Measurements from ENCODE around the gene EXD3.
"Not testable (repeated sequence)": the region's sequence is repeated elsewhere in the genome, so short reads cannot be mapped to it uniquely, and the experiment has no call there.

The EXD3 gene

DNA sequence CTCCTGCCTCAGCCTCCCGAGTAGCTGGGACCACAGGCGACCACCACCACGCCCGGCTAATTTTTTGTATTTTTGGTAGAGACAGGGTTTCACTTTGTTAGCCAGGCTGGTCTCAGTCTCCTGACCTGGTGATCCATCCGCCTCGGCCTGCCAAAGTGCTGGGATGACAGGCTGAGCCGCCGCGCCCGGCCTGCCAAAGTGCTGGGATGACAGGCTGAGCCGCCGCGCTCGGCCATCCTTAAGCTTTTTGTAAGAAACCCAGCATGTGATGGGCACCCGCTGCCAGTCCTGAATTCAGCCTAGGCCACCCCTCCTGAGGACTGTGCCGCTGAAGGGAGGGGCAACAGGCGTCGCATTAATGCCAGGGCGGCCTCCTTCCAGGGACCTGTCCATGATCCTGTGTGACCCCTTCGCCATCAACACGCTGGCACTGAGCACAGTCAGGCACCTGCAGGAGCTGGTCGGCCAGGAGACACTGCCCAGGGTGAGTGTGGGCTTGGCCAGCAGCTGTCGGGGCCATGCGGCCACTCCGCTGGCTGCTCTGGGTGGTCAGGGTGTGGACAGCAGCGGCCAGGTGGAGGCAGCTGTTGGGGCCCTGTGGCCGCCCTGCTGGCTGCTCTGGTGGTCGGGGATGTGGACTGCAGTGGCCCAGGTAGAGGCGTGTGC, 157.3 kb downstream of the EXD3 start:
- peaks cover 17% of the 10 kb centered on the region for H3K36me3 Mint-ChIP-seq
- peaks cover 2% of the 10 kb centered on the region for H3K4me1 Mint-ChIP-seq (ENCODE audit: low read depth)
- no peak overlapping the region for H3K27ac Mint-ChIP-seq
- H3K27me3 Mint-ChIP-seq, result no peaks in the 10 kb centered on the region
- H3K9me3 Mint-ChIP-seq (ENCODE audit: low read depth), result no peaks in the 10 kb centered on the region
- H3K4me3 Mint-ChIP-seq, result no peak overlapping the region

DNA sequence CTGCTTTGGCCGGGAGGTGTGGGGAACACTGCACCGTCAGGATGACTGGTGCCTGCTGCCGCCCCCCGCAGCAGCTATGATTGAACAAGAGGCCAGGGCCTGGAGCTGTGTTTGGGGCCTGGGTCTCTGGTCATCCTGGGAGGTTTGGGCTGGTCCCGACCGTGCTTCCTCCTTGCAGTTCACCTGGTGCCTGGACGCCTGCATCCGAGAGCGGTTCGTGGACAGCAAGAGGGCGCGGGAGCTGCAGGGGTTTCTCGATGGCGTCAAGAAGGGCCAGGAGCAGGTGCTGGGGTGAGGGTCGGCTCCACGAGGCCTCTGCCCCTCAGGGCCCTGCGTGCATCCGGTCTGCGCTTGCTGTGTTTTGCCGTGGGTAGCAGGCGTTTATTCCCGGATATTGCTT, 158.9 kb downstream of the EXD3 start:
- H3K4me1 Mint-ChIP-seq (ENCODE audit: low read depth), result peaks cover 2% of the 10 kb centered on the region
- H3K9me3 Mint-ChIP-seq (ENCODE audit: low read depth), result no peaks in the 10 kb centered on the region
- H3K27me3 Mint-ChIP-seq, result no peaks in the 10 kb centered on the region
- H3K4me3 Mint-ChIP-seq, result no peak overlapping the region
- H3K27ac Mint-ChIP-seq, result no peak overlapping the region
- peaks cover 10% of the 10 kb centered on the region for H3K36me3 Mint-ChIP-seq

DNA sequence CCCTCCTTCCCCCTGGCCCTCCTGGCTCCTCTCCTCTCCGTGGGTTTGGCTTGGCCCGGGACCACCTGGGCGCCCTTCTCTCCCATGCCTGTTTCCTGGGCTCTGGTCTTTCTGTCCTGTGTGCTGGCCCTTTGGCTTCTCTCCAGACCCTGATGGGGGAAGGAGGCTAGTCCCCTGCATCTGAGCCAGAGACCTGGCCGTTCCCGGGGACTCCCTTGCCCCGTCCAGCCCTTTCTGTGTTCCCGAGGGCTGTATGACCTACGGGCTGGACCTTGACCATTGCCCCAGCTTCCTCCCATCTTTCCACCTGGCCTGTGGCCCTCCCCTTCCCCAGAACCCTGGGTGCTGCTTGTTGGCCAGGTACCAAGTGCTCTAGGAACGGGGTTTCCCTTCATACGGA, 159.5 kb downstream of the EXD3 start:
- no peaks in the 10 kb centered on the region for H3K9me3 Mint-ChIP-seq (ENCODE audit: low read depth)
- H3K27ac Mint-ChIP-seq, result no peak overlapping the region
- no peaks in the 10 kb centered on the region for H3K27me3 Mint-ChIP-seq
- H3K4me1 Mint-ChIP-seq (ENCODE audit: low read depth), result peaks cover 2% of the 10 kb centered on the region
- H3K4me3 Mint-ChIP-seq, result no peak overlapping the region
- H3K36me3 Mint-ChIP-seq, result peaks cover 5% of the 10 kb centered on the region

DNA sequence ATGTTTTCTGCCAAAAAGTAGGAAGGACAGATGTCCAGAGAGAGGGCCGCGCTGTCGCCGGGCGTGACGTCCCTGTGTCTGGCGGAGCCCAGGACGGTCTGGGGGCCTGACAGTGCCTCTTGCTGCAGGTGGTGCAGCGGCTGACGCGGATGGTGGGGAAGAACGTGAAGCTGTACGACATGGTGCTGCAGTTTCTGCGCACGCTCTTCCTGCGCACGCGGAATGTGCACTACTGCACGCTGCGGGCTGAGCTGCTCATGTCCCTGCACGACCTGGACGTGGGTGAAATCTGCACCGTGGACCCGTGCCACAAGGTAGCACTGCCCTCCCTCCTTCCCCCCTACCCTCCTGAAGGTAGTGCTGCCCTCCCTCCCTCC, 160.1 kb downstream of the EXD3 start:
- no peaks in the 10 kb centered on the region for H3K27me3 Mint-ChIP-seq
- peaks cover 2% of the 10 kb centered on the region for H3K4me1 Mint-ChIP-seq (ENCODE audit: low read depth)

DNA sequence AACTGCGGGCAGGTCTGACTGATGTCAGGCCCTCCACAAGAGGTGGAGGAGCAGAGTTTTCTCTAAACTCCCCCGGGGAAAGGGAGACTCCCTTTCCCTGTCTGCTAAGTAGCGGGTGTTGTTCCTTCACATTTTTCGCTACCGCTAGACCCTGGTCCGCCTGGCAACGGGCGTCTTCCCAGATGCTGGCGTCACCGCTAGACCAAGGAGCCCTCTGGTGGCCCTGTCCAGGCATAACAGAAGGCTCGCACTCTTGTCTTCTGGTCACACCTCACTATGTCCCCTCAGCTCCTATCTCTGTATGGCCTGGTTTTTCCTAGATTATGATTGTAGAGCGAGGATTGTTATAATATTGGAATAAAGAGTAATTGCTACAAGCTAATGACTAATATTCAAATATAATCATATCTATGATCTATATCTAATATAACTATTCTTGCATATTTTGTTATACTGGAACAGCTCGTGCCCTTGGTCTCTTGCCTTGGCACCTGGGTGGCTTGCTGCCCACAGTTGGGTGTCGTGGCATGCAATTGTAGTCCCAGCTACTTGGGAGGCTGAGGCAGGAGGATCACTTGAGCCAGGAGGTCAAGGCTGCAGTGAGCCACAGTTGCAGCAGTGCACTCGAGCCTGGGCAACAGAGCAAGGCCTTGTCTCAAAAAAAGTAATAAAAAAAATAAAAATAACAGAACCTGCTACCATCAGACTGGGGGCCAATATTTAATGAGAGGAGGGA, 160.6 kb downstream of the EXD3 start:
- H3K27me3 Mint-ChIP-seq; H3K9me3 Mint-ChIP-seq (ENCODE audit: low read depth); H3K27ac Mint-ChIP-seq; H3K4me3 Mint-ChIP-seq; H3K36me3 Mint-ChIP-seq; H3K4me1 Mint-ChIP-seq (ENCODE audit: low read depth): not testable (repeated sequence)

More for the DNA sequence above, 160.1 kb downstream of the EXD3 start:
- Mint-ChIP-seq H3K36me3 (peaks cover 5% of the 10 kb centered on the region), H3K27ac (no peak overlapping the region), H3K4me3 (no peak overlapping the region), H3K9me3 (ENCODE audit: low read depth) (no peaks in the 10 kb centered on the region)
